GM21526 (cell line): ENCODE data around the gene HBEGF.

Experiments
- ATAC-seq: cut with Tn5 transposase; IDR thresholded peaks from one replicate; pipeline ENCODE4 v1.9.1; 2021; ENCODE audit warnings: moderate library complexity; ENCODE audit not compliant: unreplicated experiment, low FRiP score

Gene HBEGF

GRCh38 chr5:140309706-140310249 lies 36.6 kb downstream of the HBEGF start:
- no peak for ATAC-seq

- ATAC-seq, result no peak
Observed at GRCh38 chr5:140305471-140305870, 40.9 kb downstream of the HBEGF start.

GRCh38 chr5:140303966-140304365 lies 42.4 kb downstream of the HBEGF start:
- no peak for ATAC-seq

- ATAC-seq, result peak; percentile 95
Observed at GRCh38 chr5:140302786-140303639, 43.4 kb downstream of the HBEGF start, which contains the start of gene PFDN1. TSS of gene PFDN1 (minus strand) at chr5:140303101. CDS start at chr5:140303073, 28 bp downstream.

GRCh38 chr5:140301136-140301535 lies 45.3 kb downstream of the HBEGF start:
- no peak for ATAC-seq

GRCh38 chr5:140299056-140299455 lies 47.3 kb downstream of the HBEGF start:
- no peak for ATAC-seq

- ATAC-seq, result no peak
Observed at GRCh38 chr5:140298183-140298601, 48.2 kb downstream of the HBEGF start.

- ATAC-seq, result no peak
Observed at GRCh38 chr5:140297283-140297682, 49.1 kb downstream of the HBEGF start.

- ATAC-seq, result no peak
Observed at GRCh38 chr5:140296289-140296688, 50.1 kb downstream of the HBEGF start.

GRCh38 chr5:140295414-140295813 lies 51.0 kb downstream of the HBEGF start:
- ATAC-seq, result no peak

- ATAC-seq, result no peak
Observed at GRCh38 chr5:140294753-140295152, 51.6 kb downstream of the HBEGF start.

GRCh38 chr5:140293849-140294100 lies 52.6 kb downstream of the HBEGF start:
- no peak for ATAC-seq

- no peak for ATAC-seq
Observed at GRCh38 chr5:140293091-140293848, 53.1 kb downstream of the HBEGF start.

- ATAC-seq, result no peak
Observed at GRCh38 chr5:140292212-140293036, 54.0 kb downstream of the HBEGF start.

- ATAC-seq, result no peak
Observed at GRCh38 chr5:140287801-140288521, 58.4 kb downstream of the HBEGF start.

- no peak for ATAC-seq
Observed at GRCh38 chr5:140286424-140286823, 60.0 kb downstream of the HBEGF start.

- no peak for ATAC-seq
Observed at GRCh38 chr5:140284013-140284412, 62.4 kb downstream of the HBEGF start.
